ENCODE measurements around the gene EEFSEC.

Gene EEFSEC

DNA sequence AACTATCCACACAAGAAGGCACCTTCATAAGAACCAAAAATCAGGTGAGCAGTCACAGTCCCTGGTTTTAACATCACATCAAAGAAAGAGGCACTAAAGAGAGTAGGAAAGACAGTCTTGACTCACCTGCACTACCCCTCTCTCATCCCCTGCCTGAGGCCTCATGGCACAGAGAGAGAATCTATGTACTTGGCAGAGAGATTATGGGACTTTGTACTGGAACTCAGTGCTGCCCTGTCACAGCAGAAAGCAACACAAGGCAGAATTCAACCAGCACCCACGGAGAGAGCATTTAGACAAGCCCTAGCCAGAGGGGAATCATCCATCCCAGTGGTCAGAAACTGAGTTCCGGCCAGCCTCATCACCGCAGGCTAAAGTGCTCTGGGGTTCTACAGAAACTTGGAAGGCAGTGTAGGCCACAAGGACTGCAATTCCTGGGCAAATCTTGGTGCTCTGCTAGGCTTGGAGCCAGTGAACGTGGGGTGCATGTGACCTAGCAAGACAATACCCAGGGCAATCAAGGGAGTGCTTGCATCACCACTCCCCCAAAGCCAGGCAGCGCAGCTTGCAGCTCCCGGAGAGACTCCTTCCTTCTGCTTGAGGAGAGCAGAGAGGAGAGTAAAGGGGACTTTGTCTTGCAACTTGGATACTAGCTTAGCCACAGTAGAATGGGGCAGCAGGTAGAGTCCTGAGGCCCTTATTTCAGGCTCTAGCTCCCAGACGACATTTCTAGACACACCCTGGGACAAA, 21.2 kb upstream of the EEFSEC start:
- TF ChIP-seq, protein P1, sequence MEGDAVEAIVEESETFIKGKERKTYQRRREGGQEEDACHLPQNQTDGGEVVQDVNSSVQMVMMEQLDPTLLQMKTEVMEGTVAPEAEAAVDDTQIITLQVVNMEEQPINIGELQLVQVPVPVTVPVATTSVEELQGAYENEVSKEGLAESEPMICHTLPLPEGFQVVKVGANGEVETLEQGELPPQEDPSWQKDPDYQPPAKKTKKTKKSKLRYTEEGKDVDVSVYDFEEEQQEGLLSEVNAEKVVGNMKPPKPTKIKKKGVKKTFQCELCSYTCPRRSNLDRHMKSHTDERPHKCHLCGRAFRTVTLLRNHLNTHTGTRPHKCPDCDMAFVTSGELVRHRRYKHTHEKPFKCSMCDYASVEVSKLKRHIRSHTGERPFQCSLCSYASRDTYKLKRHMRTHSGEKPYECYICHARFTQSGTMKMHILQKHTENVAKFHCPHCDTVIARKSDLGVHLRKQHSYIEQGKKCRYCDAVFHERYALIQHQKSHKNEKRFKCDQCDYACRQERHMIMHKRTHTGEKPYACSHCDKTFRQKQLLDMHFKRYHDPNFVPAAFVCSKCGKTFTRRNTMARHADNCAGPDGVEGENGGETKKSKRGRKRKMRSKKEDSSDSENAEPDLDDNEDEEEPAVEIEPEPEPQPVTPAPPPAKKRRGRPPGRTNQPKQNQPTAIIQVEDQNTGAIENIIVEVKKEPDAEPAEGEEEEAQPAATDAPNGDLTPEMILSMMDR (IDR thresholded peaks at IDR 0.05; ENCODE audit: unreplicated experiment in 3 of 3): no peak
- Mint-ChIP-seq H3K36me3 (ENCODE audit: low read depth) (peaks cover 4% of the 10 kb centered on the region), H3K9me3 (peaks cover 5% of the 10 kb centered on the region), H3K4me3 (no peak overlapping the region), H3K27me3 (ENCODE audit: low read depth) (peaks cover 20% of the 10 kb centered on the region), H3K4me1 (no peaks in the 10 kb centered on the region), H3K27ac (no peak overlapping the region)

DNA sequence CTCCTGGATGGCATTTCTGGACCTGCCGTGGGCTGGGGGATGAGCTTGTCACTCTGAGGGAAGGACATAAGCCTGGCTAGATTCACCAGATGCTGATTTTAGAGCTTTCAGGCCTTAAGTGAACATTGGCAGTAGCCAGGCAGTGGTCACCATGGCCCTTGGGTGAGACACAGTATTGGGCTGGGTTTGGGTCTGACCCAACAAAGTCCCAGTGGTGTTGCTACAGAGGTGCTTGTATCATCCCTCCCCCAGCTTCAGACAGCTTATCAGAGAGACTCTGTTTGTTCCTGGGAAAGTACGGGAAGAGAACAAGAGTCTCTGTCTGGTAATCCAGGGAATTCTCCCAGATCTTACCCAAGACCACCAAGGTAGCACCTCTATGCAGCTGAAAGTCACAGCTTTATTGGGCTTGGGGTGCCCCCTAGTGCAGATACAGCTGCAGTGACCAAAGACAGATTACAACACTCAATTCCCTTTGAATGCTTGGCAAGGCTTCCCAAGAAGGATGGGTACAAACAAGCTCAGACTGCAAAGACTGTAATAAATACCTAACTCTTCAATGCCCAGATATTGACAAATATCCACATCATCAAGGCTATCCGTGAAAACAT, 19.9 kb upstream of the EEFSEC start:
- Mint-ChIP-seq H3K36me3 (ENCODE audit: low read depth) (peaks cover 4% of the 10 kb centered on the region), H3K4me3 (no peak overlapping the region), H3K27me3 (ENCODE audit: low read depth) (peaks cover 28% of the 10 kb centered on the region), H3K4me1 (no peaks in the 10 kb centered on the region), H3K27ac (no peak overlapping the region), H3K9me3 (peaks cover 8% of the 10 kb centered on the region)
- TF ChIP-seq, protein P1 (IDR thresholded peaks at IDR 0.05; ENCODE audit: unreplicated experiment in 3 of 3): no peak

DNA sequence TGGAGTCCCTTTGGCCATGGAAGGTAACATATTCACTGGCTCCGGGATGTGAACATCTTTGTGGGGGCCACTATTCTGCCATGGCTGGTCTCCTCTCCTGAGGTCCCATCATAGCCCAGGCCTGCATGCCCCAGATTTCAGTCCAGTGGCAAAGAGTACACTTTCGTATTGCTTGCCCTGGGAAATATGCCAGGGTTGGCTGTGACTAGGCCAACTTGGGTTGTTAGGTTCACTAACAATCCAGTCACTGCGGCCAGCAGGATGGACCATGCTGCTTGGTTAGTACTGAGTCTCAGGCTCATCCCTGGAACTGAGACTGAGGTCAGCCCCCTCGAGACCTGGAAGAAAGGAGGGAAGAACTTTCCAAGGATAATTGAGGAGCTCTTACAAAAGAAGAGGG, 9.8 kb upstream of the EEFSEC start:
- no peaks in the 10 kb centered on the region for H3K9me3 Mint-ChIP-seq
- H3K27ac Mint-ChIP-seq: no peak overlapping the region
- TF ChIP-seq, protein P1 (IDR thresholded peaks at IDR 0.05; ENCODE audit: unreplicated experiment in 3 of 3): no peak
- H3K36me3 Mint-ChIP-seq (ENCODE audit: low read depth): no peaks in the 10 kb centered on the region
- H3K27me3 Mint-ChIP-seq (ENCODE audit: low read depth): peaks cover 25% of the 10 kb centered on the region
- no peak overlapping the region for H3K4me3 Mint-ChIP-seq
- H3K4me1 Mint-ChIP-seq: no peaks in the 10 kb centered on the region

DNA sequence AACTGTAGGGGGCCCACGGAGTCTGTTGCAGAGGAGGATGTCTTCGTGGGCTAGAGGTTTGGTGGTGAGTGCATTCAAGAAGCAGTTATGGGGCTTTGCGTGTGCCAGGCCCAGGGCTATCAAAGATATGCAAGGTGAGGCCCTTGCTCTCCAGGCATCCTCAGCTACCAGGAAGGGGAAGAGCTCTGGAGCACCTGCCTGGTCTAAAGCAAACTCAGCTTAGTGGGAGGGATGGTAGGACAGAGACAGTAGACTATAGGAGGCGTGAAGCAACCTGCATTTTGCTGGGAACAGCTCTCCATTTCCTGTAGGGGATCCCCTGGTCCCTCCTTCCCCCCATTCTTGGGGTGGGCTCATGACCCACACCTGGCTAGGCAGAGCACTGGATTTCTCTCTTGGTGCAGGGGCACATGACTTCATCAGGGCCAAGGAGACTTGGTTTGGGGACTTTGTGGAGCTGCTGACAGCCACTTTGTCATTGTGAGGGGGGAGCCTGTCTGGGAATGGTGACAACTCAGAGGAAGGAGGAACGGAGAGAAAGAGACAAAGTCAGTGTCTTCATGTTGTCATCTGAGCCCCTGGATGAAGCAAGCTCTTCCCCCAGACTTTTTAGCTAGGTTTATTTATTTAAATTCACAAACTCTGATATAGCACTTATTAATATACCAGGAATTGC, 8.6 kb upstream of the EEFSEC start:
- TF ChIP-seq, protein P1 (IDR thresholded peaks at IDR 0.05; ENCODE audit: unreplicated experiment in 3 of 3): no peak
- Mint-ChIP-seq H3K4me1 (no peaks in the 10 kb centered on the region), H3K27ac (no peak overlapping the region), H3K4me3 (no peak overlapping the region), H3K9me3 (no peaks in the 10 kb centered on the region), H3K27me3 (ENCODE audit: low read depth) (peaks cover 14% of the 10 kb centered on the region), H3K36me3 (ENCODE audit: low read depth) (no peaks in the 10 kb centered on the region)

DNA sequence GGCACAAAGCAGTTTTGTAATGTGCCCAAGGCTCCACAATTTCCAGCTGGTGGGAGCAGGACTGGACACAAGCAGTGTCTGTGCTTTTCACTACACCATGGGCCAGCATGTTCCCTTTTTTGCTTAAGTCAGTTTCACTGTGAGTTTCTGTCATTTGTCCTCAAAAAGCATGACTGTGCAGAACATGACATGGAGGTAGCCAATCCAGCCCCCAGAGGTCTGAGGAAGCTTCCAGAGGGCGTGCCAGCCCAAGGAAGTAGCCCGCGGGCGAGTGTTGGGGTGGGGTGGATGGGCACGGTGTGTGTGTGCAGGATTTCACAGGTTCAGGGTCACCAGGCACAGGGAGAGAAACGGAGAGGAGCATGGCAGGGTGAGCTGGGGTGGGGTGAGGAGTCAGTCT, 8.0 kb upstream of the EEFSEC start:
- TF ChIP-seq, protein P1 (IDR thresholded peaks at IDR 0.05; ENCODE audit: unreplicated experiment in 3 of 3): no peak
- Mint-ChIP-seq H3K4me3 (no peak overlapping the region), H3K9me3 (no peaks in the 10 kb centered on the region), H3K4me1 (no peaks in the 10 kb centered on the region), H3K27ac (no peak overlapping the region), H3K27me3 (ENCODE audit: low read depth) (peaks cover 11% of the 10 kb centered on the region), H3K36me3 (ENCODE audit: low read depth) (no peaks in the 10 kb centered on the region)

All from nephron (organoid).